HepG2 (cell line): ENCODE data around the gene TANGO6. TPM values are rescaled to one million over a fixed set of nuclear protein-coding genes. Genes with fewer than 3 reads are reported as not detected.

Experiments used
- CBX5 ChIP-seq: sonication (generic); formaldehyde crosslinking; IDR thresholded peaks from 2 replicates; pipeline ENCODE4 v1.4.0; 2020; ENCODE audit warnings: missing genetic modification reagents, borderline replicate concordance
- CREM ChIP-seq, 2 experiments: sonication (generic) in 1 of 2; formaldehyde crosslinking in 1 of 2; IDR thresholded peaks; 2 replicates each; pipeline versions ENCODE4 v1.4.0 to v1.6.1; 2016 to 2020; ENCODE audit warnings: antibody characterized with exemption in 1 of 2, mild to moderate bottlenecking in 1 of 2, missing genetic modification reagents in 1 of 2
- EP300 ChIP-seq, 3 experiments: sonication (generic) in 1 of 3; formaldehyde crosslinking in 1 of 3; IDR thresholded peaks; 2 replicates each; pipeline versions ENCODE4 v1.5.1 to v1.6.1; 2011 to 2020; ENCODE audit warnings: low read depth in 2 of 3, low read length in 2 of 3, borderline replicate concordance in 1 of 3, improper control_type of control experiment in 1 of 3, mild to moderate bottlenecking in 1 of 3, missing genetic modification reagents in 1 of 3, moderate library complexity in 1 of 3
- KLF6 ChIP-seq: IDR thresholded peaks from 2 replicates; pipeline ENCODE4 v1.8.0; 2016; ENCODE audit warnings: missing biosample characterization, missing genetic modification reagents
- NAIF1 ChIP-seq: sonication (generic); formaldehyde crosslinking; IDR thresholded peaks from 2 replicates; pipeline ENCODE4 v1.5.0; 2020; ENCODE audit warnings: mild to moderate bottlenecking, missing genetic modification reagents, borderline replicate concordance
- NR1H2 ChIP-seq: sonication (generic); formaldehyde crosslinking; IDR thresholded peaks from 2 replicates; pipeline ENCODE4 v1.8.1; 2022; ENCODE audit warnings: low read depth, missing genetic modification reagents, borderline replicate concordance
- PHF21A ChIP-seq: sonication (generic); formaldehyde crosslinking; IDR thresholded peaks from 2 replicates; pipeline ENCODE4 v1.5.0; 2020; ENCODE audit warnings: mild to moderate bottlenecking, missing genetic modification reagents
- POLR2AphosphoS2 ChIP-seq: IDR thresholded peaks from 2 replicates; pipeline ENCODE4 v1.6.1; 2011; ENCODE audit warnings: low read depth, low read length, improper control_type of control experiment
- REXO4 ChIP-seq: sonication (generic); formaldehyde crosslinking; IDR thresholded peaks from 2 replicates; pipeline ENCODE4 v1.8.0; 2022; ENCODE audit warnings: missing genetic modification reagents, mild to moderate bottlenecking, borderline replicate concordance
- SETDB1 ChIP-seq: sonication (generic); formaldehyde crosslinking; IDR thresholded peaks from 2 replicates; pipeline ENCODE4 v1.5.1; 2020; ENCODE audit warnings: missing genetic modification reagents, mild to moderate bottlenecking, borderline replicate concordance
- SMAD9 ChIP-seq: sonication (generic); formaldehyde crosslinking; IDR thresholded peaks from 2 replicates; pipeline ENCODE4 v1.5.1; 2020; ENCODE audit warnings: mild to moderate bottlenecking, missing genetic modification reagents
- UBTF ChIP-seq: sonication (generic); formaldehyde crosslinking; IDR thresholded peaks from 2 replicates; pipeline ENCODE4 v1.4.0; 2020; ENCODE audit warnings: mild to moderate bottlenecking, missing genetic modification reagents
- YY1 ChIP-seq: IDR thresholded peaks from 2 replicates; pipeline ENCODE4 v1.6.1; 2011; ENCODE audit warnings: low read length, low read depth, moderate library complexity, mild to moderate bottlenecking; ENCODE audit not compliant: insufficient read depth, insufficient replicate concordance
- ZNF124 ChIP-seq: sonication (generic); formaldehyde crosslinking; IDR thresholded peaks from 2 replicates; pipeline ENCODE4 v1.4.0; 2020; ENCODE audit warnings: missing genetic modification reagents
- ZNF234 ChIP-seq: sonication (generic); formaldehyde crosslinking; conservative IDR thresholded peaks from 2 replicates; pipeline ENCODE4 v1.5.1; 2020; ENCODE audit warnings: mild to moderate bottlenecking, missing genetic modification reagents
- ZNF331 ChIP-seq: sonication (generic); formaldehyde crosslinking; IDR thresholded peaks from 2 replicates; pipeline ENCODE4 v1.4.0; 2020; ENCODE audit warnings: missing genetic modification reagents
- ZNF619 ChIP-seq: sonication (generic); formaldehyde crosslinking; IDR thresholded peaks from 2 replicates; pipeline ENCODE4 v1.4.0; 2020; ENCODE audit warnings: mild to moderate bottlenecking, missing genetic modification reagents
- ZNF703 ChIP-seq: sonication (generic); formaldehyde crosslinking; IDR thresholded peaks from 2 replicates; pipeline ENCODE4 v1.5.1; 2020; ENCODE audit warnings: missing genetic modification reagents, mild to moderate bottlenecking, moderate library complexity, borderline replicate concordance
- ZNF740 ChIP-seq: sonication (generic); formaldehyde crosslinking; IDR thresholded peaks from 2 replicates; pipeline ENCODE4 v1.4.0; 2020; ENCODE audit warnings: missing genetic modification reagents
- ZNF792 ChIP-seq: IDR thresholded peaks from 2 replicates; pipeline ENCODE4 v1.6.1; 2016
- ZNF841 ChIP-seq: sonication (generic); formaldehyde crosslinking; IDR thresholded peaks from 2 replicates; pipeline ENCODE4 v1.8.1; 2023; ENCODE audit warnings: missing genetic modification reagents, borderline replicate concordance
- polyA plus RNA-seq, 8 experiments: library from polyadenylated mRNA; depleted of rRNA in 3 of 8; stranded (reverse) in 7 of 8; unstranded in 1 of 8; fragments of >200 nt; fragmentation: Illumina TruSeq in 4 of 8; extraction: Trizol in 4 of 8; gene quantifications; 2 replicates each; pipeline versions ENCODE4 v1.2.1 to v1.2.3, GENCODE V29; 2011 to 2016; ENCODE audit warnings: low read depth in 4 of 8, missing spikeins in 1 of 8, mixed read lengths in 1 of 8; ENCODE audit not compliant: insufficient read depth in 1 of 8
- total RNA-seq, 5 experiments: library from RNA; depleted of rRNA; stranded (reverse); fragments of >200 nt; fragmentation: Illumina TruSeq; extraction: Trizol; gene quantifications; 2 replicates each; pipeline ENCODE4 v1.2.3, GENCODE V29; 2016; ENCODE audit warnings: low read depth in 1 of 5
- TF ChIP-seq, protein P1 (sequence below): sonication (generic); formaldehyde crosslinking; IDR thresholded peaks from 2 replicates; pipeline ENCODE4 v1.4.0; 2020; ENCODE audit warnings: missing genetic modification reagents, mild to moderate bottlenecking, borderline replicate concordance

TANGO6 gene
- total and polyA plus RNA-seq, 2 of the 13 experiments (the other 11 are each of a cell fraction or from before 2014, with no cell fraction given): 7.2 to 13.3 TPM

DNA sequence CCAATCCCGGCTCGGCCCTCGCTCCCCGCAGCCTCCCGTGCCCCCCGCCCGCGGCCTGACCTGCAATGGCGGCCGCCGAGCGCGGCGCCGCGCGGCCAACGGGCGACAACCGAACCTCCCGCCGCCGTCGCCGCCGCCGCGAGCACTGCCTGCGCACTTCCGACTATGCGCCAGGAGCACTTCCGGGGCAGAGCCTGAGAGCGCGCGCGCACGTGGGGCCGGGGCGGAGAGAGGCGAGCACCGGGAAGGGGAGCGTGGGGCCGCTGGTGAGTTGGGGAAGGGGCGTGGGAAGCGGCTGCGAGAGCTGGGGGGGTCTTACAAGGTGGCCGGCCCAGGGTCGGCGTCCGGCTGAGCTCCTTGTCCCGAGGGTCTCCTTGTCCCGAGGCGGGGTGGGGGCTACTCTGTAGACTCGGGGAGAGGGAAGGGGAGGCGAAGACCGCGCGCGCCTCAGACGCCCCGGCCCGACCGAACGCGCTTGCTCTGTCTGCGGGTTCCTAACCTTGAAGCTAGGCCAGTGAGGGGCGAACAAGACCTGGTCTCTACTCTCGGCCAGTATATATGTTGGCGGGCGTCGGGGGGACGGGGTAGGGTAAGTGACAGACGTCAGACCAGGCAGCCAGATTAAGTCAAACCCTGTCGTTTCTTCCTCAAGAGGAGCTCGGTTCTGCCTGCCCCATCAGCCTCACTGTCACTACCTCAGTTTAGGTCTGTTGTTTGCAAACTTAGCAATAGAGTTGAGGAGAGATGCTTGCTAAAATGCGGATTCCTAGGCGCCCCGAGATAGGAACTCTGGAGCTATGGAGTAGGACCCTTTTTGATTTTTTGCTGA lies 289.3 kb downstream of the TANGO6 start, which contains the start of the genes CHTF8 and UTP4 (continued):
- TF ChIP-seq NAIF1 (CRISPR knock-in tag): no peak
- no peak; a peak in 2 of 4 replicates for TF ChIP-seq EP300 (IDR thresholded peaks at IDR 0.05; ENCODE audit: low read depth in 2 of 2, low read length in 2 of 2)
- TF ChIP-seq EP300 (CRISPR knock-in tag; IDR thresholded peaks at IDR 0.05; ENCODE audit: borderline replicate concordance): no peak
- no peak for TF ChIP-seq ZNF124 (CRISPR knock-in tag)
- TF ChIP-seq CBX5 (CRISPR knock-in tag): no peak; the same call in 1 of the 2 replicates
- TF ChIP-seq ZNF703 (CRISPR knock-in tag): no peak
- TF ChIP-seq, protein P1, sequence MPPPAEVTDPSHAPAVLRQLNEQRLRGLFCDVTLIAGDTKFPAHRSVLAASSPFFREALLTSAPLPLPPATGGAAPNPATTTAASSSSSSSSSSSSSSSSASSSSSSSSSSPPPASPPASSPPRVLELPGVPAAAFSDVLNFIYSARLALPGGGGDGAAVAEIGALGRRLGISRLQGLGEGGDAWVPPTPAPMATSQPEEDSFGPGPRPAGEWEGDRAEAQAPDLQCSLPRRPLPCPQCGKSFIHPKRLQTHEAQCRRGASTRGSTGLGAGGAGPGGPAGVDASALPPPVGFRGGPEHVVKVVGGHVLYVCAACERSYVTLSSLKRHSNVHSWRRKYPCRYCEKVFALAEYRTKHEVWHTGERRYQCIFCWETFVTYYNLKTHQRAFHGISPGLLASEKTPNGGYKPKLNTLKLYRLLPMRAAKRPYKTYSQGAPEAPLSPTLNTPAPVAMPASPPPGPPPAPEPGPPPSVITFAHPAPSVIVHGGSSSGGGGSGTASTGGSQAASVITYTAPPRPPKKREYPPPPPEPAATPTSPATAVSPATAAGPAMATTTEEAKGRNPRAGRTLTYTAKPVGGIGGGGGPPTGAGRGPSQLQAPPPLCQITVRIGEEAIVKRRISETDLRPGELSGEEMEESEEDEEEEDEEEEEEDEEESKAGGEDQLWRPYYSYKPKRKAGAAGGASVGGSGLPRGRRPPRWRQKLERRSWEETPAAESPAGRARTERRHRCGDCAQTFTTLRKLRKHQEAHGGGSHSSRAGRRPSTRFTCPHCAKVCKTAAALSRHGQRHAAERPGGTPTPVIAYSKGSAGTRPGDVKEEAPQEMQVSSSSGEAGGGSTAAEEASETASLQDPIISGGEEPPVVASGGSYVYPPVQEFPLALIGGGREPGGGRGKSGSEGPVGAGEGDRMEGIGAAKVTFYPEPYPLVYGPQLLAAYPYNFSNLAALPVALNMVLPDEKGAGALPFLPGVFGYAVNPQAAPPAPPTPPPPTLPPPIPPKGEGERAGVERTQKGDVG (CRISPR knock-in tag): no peak
- no peak; the same call in 1 of the 2 replicates for TF ChIP-seq ZNF619
- peak; percentile 71; the same call in 1 of the 2 replicates for TF ChIP-seq POLR2AphosphoS2
- 0 out of 2 replicates have a peak, but pooled peaks have one; percentile 20 for TF ChIP-seq NR1H2 (CRISPR knock-in tag)
- TF ChIP-seq SETDB1 (CRISPR knock-in tag): no peak
- no peak for TF ChIP-seq REXO4 (CRISPR knock-in tag)
- no peak for TF ChIP-seq ZNF234
- peak; percentile 58; the same call in 1 of the 2 replicates for TF ChIP-seq PHF21A
- peak; percentile 94 for TF ChIP-seq YY1
- TF ChIP-seq ZNF331 (CRISPR knock-in tag): peak; percentile 27; the same call in 1 of the 2 replicates
- no peak for TF ChIP-seq ZNF740 (CRISPR knock-in tag)
- TF ChIP-seq ZNF792 (CRISPR knock-in tag): no peak; the same call in 1 of the 2 replicates
- no peak for TF ChIP-seq SMAD9
- no peak; the same call in none of the 2 replicates for TF ChIP-seq UBTF (CRISPR knock-in tag)
- TF ChIP-seq KLF6 (CRISPR knock-in tag): no peak
- no peak; the same call in 1 of the 2 replicates for TF ChIP-seq ZNF841 (CRISPR knock-in tag)
- TF ChIP-seq CREM (IDR thresholded peaks at IDR 0.05): no peak
- TF ChIP-seq CREM (CRISPR knock-in tag; IDR thresholded peaks at IDR 0.05): no peak
